NCI-H82 treated with DMSO at 0.1 percent for 48 hours (cell line): ENCODE data around the gene ZFYVE28.
"Not testable (repeated sequence)": the region's sequence is repeated elsewhere in the genome, so short reads cannot be mapped to it uniquely, and the experiment has no call there.

ENCODE experiments used
- DNase-seq: peaks from one replicate; lab custom pipeline; 2025; ENCODE audit not compliant: unreplicated experiment; lab: John Stamatoyannopoulos, UW

The ZFYVE28 gene

GRCh38 chr4:2446656-2447564, 28.5 kb upstream of the ZFYVE28 start:
- no peak for DNase-seq

- no peak for DNase-seq
These were observed 27.1 kb upstream of the ZFYVE28 start for GRCh38 chr4:2445571-2445970.

GRCh38 chr4:2445130-2445529, 26.7 kb upstream of the ZFYVE28 start:
- no peak for DNase-seq

GRCh38 chr4:2443956-2444740, 25.7 kb upstream of the ZFYVE28 start:
- no peak for DNase-seq

- no peak for DNase-seq
These were observed 24.8 kb upstream of the ZFYVE28 start for GRCh38 chr4:2443061-2443730.

- no peak for DNase-seq
These were observed 23.9 kb upstream of the ZFYVE28 start for GRCh38 chr4:2442175-2442993.

GRCh38 chr4:2441393-2442174, 23.1 kb upstream of the ZFYVE28 start:
- DNase-seq: peak; percentile 38

GRCh38 chr4:2438822-2439718, 20.6 kb upstream of the ZFYVE28 start:
- no peak for DNase-seq

- no peak for DNase-seq
These were observed 19.2 kb upstream of the ZFYVE28 start for GRCh38 chr4:2437475-2438215.

- no peak for DNase-seq
These were observed 18.5 kb upstream of the ZFYVE28 start for GRCh38 chr4:2436761-2437474.

- no peak for DNase-seq
These were observed 17.9 kb upstream of the ZFYVE28 start for GRCh38 chr4:2436301-2436700.

GRCh38 chr4:2434420-2434819, 16.0 kb upstream of the ZFYVE28 start:
- no peak for DNase-seq

- no peak for DNase-seq
These were observed 15.3 kb upstream of the ZFYVE28 start for GRCh38 chr4:2433609-2434350.

- no peak for DNase-seq
These were observed 14.6 kb upstream of the ZFYVE28 start for GRCh38 chr4:2432991-2433530.

- no peak for DNase-seq
These were observed 13.6 kb upstream of the ZFYVE28 start for GRCh38 chr4:2432004-2432403.

GRCh38 chr4:2429945-2430757, 11.7 kb upstream of the ZFYVE28 start:
- DNase-seq: not testable (repeated sequence)
